Activated CD4-positive, alpha-beta T cell treated with anti-CD3 and anti-CD28 coated beads, Interleukin-2, amount 10 ng/mL, durations not matched to agents 7 days and 5 days (primary cell): ENCODE results near the gene SKIDA1. TPM values are rescaled to one million over a fixed set of nuclear protein-coding genes. Genes with fewer than 3 reads are reported as not detected.

Experiments used
- CTCF ChIA-PET: fragments of 350-600 bp; sonication (Branson Sonifier 250); formaldehyde crosslinking; loops from one replicate; lab custom pipeline; 2021; ENCODE audit warnings: antibody characterized with exemption; lab: Charles Lee
- POLR2A ChIA-PET: fragments of 350-600 bp; sonication (Branson Sonifier 250); formaldehyde crosslinking; loops from one replicate; lab custom pipeline; 2021; ENCODE audit warnings: antibody characterized with exemption; lab: Charles Lee
- DNase-seq: peaks from one replicate; pipeline ENCODE4 v3.0.0-alpha.2; 2020
- H3K27ac Mint-ChIP-seq: one replicate; pipeline ENCODE4 v1.8.0; 2021; ENCODE audit warnings: mild to moderate bottlenecking, moderate library complexity, mixed read lengths
- H3K27me3 Mint-ChIP-seq: one replicate; pipeline ENCODE4 v1.8.0; 2021; ENCODE audit warnings: mixed read lengths
- H3K36me3 Mint-ChIP-seq: one replicate; pipeline ENCODE4 v1.8.0; 2021; ENCODE audit warnings: low read depth, mixed read lengths
- H3K4me1 Mint-ChIP-seq: one replicate; pipeline ENCODE4 v1.8.0; 2021; ENCODE audit warnings: mixed read lengths
- H3K4me3 Mint-ChIP-seq: one replicate; pipeline ENCODE4 v1.8.0; 2021; ENCODE audit warnings: mild to moderate bottlenecking, moderate library complexity, mixed read lengths
- H3K9me3 Mint-ChIP-seq: one replicate; pipeline ENCODE4 v1.8.0; 2021; ENCODE audit warnings: mixed read lengths
- total RNA-seq, 2 experiments: library from RNA; stranded (reverse); gene quantifications; one replicate each; pipeline ENCODE4 v1.2.3, GENCODE V29; 2021

SKIDA1 gene
- total RNA-seq, 2 experiments from 2014 or later = 0.12 to 0.33 TPM

DNA sequence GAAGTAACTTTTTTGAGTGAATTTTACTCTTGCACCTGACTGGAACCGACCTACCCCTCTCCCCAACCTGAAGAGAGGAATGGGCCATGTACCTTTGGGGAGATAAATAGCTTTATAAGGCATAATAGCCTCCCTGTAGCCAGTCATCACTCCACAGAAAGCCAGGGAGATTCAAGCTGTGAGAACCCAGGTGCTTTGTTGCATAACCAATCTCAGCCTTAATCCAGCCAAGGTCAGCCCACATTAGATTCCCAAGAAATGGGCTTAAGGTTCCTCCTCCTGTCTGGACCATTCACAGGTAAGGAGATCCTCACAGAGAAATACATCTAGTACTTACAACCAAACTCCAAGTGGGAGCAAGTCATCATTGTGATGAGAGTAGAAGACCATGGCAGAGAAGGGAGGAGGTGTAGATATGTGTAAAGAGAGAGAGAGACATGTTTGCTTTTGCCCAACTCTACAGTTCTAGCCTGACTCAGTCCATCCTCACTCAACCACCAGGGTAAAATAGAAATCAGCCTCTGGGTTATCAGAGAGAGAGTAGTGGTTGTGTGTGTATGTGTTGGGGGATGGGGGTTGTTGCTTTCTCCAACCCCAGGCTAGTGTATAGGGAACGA, 23.6 kb downstream of the SKIDA1 start:
- Mint-ChIP-seq H3K4me3 (no peak overlapping the region), H3K36me3 (no peaks in the 10 kb centered on the region), H3K4me1 (peaks cover 15% of the 10 kb centered on the region), H3K27ac (no peak overlapping the region), H3K27me3 (peaks cover 84% of the 10 kb centered on the region), H3K9me3 (no peaks in the 10 kb centered on the region)
- ChIA-PET POLR2A (no interaction called here), CTCF (interaction anchor here (0.6 kb wide), 1 partner anchor 58 kb away, joined by 3 read pairs; no protein-coding TSS in a partner anchor)
- no peak for DNase-seq

DNA sequence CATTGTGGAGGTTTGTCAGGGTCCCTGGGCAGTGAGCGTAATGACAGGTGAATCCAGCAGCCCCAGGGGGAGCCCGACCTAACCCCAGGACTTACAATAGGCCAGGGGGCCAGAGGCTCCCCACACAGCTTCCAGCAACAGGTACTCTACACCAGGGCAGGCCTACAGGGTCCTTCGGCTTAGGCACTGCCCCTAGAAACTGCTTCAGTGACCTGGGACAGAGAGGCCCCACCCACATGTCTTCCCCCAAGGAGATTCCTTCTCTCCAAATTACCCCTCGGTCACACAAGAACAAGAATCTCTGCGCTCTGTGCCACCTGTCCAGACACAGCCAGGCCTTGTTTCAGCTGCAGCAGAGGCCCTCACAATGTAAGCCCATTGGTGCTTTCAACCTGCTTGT, 24.4 kb downstream of the SKIDA1 start:
- Mint-ChIP-seq H3K4me1 (peaks cover 16% of the 10 kb centered on the region), H3K36me3 (no peaks in the 10 kb centered on the region), H3K27me3 (peaks cover 79% of the 10 kb centered on the region), H3K9me3 (no peaks in the 10 kb centered on the region), H3K27ac (no peak overlapping the region), H3K4me3 (no peak overlapping the region)
- CTCF ChIA-PET = no interaction called here
- POLR2A ChIA-PET = no interaction called here
- no peak for DNase-seq

DNA sequence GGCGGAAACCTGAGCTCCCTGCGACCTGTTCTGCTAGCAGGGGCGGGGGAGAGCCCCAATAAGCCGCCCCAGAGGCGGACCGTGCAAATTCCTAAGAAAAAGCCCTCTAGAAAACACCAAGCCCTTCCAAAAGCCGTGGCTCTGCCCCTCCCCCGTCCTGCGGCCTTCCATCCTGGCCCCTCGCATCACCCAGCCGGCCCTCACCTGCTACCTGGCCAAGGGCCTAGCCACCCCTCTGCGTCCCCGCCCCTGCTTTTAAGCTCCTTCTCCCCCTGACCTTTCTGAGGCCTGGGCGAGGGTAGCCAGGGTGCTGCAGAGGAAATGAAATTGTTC, 24.9 kb downstream of the SKIDA1 start:
- no peak for DNase-seq
- POLR2A ChIA-PET = no interaction called here
- CTCF ChIA-PET = interaction anchor here (0.6 kb wide), 1 partner anchor 173 kb away, joined by 3 read pairs; no protein-coding TSS in a partner anchor
- Mint-ChIP-seq H3K27me3 (peaks cover 74% of the 10 kb centered on the region), H3K4me1 (peaks cover 17% of the 10 kb centered on the region), H3K9me3 (no peaks in the 10 kb centered on the region), H3K27ac (no peak overlapping the region), H3K36me3 (no peaks in the 10 kb centered on the region), H3K4me3 (no peak overlapping the region)

DNA sequence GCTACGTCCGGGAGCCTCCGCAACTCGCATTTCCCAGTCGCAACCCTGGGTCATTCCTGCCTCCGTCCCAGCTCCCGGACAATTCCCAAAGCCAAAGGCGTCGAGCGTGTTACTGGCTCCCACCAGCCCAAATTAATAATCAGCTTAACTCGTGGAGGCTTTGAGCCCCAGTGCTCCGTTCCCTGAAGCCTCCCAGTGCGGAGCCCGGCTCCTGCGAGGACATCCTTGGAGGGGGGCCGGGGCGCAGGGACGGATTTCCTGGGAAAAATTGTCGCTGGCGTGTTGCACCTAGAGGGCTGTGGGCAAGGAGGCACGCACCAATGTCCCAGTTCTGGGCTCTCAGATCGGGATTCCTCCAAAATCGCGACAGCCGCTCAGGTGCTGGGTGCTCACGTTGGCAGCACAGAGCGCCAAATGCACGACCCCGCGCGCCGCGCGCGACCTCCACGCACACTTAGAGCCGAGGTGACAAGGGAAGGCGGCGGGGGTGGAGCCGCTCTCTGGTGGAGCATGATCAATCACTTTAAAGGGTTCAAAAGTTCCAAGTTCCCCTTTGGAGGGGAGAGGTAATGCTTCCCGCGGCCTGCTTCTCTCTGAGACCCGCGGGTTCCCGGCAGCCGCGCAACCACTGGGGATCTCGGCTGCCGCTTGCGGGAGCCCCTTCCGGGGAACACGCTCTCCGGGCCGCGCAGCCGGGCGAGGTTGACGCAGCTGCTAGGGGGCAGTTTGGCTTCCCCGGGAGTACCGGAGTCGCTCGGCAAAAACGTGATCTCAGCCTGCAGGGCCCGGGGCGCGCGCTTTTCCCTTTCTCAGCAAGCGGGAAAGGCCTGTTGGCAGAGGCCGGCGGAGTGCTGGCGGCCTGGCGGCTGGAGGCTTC, 25.5 kb downstream of the SKIDA1 start:
- ChIA-PET CTCF (interaction anchor here (0.6 kb wide), 1 partner anchor 174 kb away, joined by 3 read pairs; no protein-coding TSS in a partner anchor), POLR2A (no interaction called here)
- H3K4me1 Mint-ChIP-seq = peaks cover 22% of the 10 kb centered on the region
- no peak for DNase-seq
- H3K27ac Mint-ChIP-seq = no peak overlapping the region
- H3K4me3 Mint-ChIP-seq = no peak overlapping the region
- H3K36me3 Mint-ChIP-seq = no peaks in the 10 kb centered on the region
- H3K9me3 Mint-ChIP-seq = no peaks in the 10 kb centered on the region
- H3K27me3 Mint-ChIP-seq = peaks cover 78% of the 10 kb centered on the region

DNA sequence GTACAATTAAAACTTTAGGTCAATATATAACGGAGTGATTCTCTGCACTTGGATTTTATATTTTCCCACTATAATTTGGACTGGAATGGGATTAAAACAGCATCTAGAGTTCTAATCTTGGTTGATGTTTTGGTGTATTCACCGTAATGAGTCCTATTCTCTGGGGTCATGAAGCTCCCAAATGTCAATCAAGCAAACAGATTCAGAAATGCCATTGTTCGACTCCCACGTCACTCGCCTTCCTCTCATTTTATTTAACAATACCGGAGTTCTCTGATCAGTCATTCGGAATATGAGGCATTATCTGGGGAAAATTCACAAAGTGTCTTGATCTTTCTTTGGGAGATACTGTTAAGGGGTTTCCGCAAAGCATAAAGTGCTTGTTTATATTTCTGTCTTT, 26.5 kb downstream of the SKIDA1 start:
- Mint-ChIP-seq H3K4me1 (peaks cover 27% of the 10 kb centered on the region), H3K36me3 (no peaks in the 10 kb centered on the region), H3K27ac (no peak overlapping the region), H3K9me3 (no peaks in the 10 kb centered on the region), H3K27me3 (peaks cover 76% of the 10 kb centered on the region), H3K4me3 (no peak overlapping the region)
- POLR2A ChIA-PET = no interaction called here
- no peak for DNase-seq
- CTCF ChIA-PET = no interaction called here

DNA sequence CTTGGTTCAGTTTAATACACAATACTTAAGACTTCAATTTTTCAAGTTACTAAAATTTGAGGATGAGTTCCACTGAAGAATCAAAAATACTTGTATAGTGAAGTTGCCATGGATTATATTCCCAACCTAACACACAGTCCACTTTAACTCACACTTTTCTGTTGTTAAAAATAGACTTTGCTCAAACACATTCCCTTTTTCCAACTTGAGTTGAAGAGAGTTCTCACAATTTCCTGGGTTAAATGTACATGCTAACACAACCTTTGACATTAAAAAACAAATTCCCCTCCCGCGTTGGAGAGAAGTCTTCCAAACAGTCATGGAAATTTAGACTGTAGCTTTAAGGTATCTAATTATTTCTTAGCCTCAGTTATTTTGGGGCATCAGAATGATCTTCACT, 27.1 kb downstream of the SKIDA1 start:
- CTCF ChIA-PET = interaction anchor here (1.4 kb wide), 1 partner anchor 27 kb away, joined by 3 read pairs; the partner anchor contains the start of gene SKIDA1
- no peak for DNase-seq
- Mint-ChIP-seq H3K27ac (no peak overlapping the region), H3K4me1 (peaks cover 27% of the 10 kb centered on the region), H3K9me3 (no peaks in the 10 kb centered on the region), H3K27me3 (peaks cover 76% of the 10 kb centered on the region), H3K36me3 (no peaks in the 10 kb centered on the region), H3K4me3 (peak overlapping the region; percentile 74)
- POLR2A ChIA-PET = no interaction called here

DNA sequence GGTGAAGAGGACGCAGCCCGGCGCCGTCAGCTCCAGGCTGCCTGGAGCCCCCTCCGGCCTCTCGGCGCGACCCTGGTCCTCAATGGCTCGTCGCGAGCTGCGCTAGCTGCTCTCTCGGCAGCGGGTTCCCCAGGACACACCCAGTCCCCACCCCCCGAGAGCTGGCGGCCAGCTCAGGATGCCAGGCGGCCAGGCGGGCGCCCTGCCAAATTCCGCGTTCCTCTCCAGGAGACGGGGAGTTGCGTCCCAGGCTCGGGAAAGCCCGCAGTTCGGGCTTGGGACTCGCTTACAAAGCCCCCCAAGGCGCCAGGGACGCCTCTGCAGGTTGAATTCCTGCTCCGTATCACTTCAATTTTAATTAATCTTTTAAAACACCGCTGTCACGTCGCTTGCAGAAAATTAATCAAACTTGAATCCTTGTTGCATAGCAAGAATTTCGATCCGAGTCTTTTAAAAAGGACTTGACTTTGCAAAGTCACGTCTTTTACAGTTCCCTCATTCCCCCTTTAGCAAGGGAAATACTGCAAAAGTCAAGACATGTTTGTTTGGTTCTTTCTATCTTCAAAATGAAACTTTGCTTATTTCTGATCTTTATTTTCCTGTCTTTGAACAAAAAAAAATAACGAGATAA, 28.2 kb downstream of the SKIDA1 start:
- POLR2A ChIA-PET = no interaction called here
- peak overlapping the region; percentile 74 for H3K4me3 Mint-ChIP-seq
- H3K27ac Mint-ChIP-seq = peak overlapping the region; percentile 25
- H3K9me3 Mint-ChIP-seq = no peaks in the 10 kb centered on the region
- no peak for DNase-seq
- CTCF ChIA-PET = interaction anchor here (0.6 to 2.8 kb wide), 14 partner anchors 9 to 426 kb away, joined by 3 to 16 read pairs (median 4); partner anchors contain the start of gene SKIDA1
- peaks cover 78% of the 10 kb centered on the region for H3K27me3 Mint-ChIP-seq
- no peaks in the 10 kb centered on the region for H3K36me3 Mint-ChIP-seq
- H3K4me1 Mint-ChIP-seq = peaks cover 27% of the 10 kb centered on the region

DNA sequence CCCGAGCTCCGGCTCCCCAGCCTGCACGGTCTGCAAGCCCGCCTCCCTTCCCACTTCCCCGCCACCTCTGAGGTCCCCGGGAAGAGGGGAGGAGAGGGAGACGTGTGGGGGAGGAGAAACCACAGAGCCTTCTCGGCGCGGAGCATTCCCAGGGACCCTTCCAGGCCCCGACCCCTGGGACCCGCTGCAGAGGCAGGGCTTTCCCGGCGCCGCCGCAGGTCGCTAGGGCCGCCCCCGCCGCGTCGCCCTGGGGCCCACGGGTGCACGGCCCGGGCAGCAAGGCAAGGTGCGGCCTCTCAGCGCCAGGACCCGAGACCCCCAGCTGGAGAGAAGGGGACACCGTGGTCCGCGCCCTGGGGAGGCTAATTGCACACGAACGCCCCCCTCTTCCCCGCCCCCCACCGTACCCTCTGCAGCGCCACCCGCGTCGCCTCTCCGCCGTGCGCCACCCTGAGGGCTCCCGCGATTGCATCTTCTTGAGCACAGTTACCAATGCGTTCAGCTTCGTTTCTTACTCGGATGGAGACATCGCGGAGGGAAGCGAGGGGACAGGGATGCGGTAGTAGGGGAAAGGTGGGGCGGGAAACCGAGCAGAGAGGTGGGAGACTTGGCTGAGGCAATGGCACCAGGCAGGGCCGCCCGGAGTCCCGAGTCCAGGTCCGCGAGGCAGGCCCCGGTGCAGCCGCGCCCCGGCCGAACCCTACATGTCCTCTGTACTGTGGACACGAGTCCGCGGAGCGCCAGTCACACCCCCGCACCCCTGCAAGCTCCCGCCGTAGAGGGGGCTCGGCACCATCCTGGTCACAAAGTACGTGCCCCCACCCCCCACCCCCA, 28.9 kb downstream of the SKIDA1 start:
- Mint-ChIP-seq H3K27ac (peak overlapping the region; percentile 17), H3K4me3 (peak overlapping the region; percentile 81), H3K9me3 (no peaks in the 10 kb centered on the region), H3K36me3 (no peaks in the 10 kb centered on the region), H3K27me3 (peaks cover 73% of the 10 kb centered on the region), H3K4me1 (peaks cover 27% of the 10 kb centered on the region)
- ChIA-PET CTCF (interaction anchor here (0.5 to 2.8 kb wide), 30 partner anchors 8 to 763 kb away, joined by 3 to 16 read pairs (median 3); partner anchors contain the start of gene DNAJC1), POLR2A (no interaction called here)
- peak; percentile 62 for DNase-seq

DNA sequence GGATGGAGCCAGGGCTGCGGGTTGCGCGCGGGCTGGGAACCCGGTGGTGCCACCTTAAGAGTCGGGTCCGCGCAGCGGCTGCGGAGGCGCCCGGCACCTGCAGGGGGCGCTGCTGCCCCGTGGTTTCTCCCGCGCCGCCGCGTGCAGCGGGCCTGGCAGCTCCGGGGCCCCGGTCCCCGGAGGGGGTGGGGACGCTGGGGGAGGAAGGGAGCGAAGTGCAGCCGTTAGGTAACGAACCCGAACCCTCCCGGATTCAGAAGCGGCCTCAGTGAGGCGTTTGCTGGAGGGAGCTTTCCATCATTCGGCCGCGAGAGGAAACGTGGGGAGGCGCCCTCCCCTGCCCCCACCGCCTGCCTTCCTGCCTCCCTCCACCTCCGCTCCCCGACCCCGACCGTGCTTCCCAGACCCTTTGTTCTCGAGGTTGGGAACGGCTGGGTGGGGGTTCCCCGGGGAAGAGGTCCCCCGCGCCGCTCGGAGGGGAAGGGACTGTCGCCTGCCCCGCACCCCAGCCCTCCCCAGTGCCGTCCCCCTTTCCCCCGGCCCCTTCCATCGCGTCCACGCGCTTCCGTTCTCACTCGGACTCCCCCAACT, 29.6 kb downstream of the SKIDA1 start:
- Mint-ChIP-seq H3K9me3 (no peaks in the 10 kb centered on the region), H3K27me3 (peaks cover 70% of the 10 kb centered on the region), H3K4me1 (peaks cover 27% of the 10 kb centered on the region), H3K36me3 (no peaks in the 10 kb centered on the region), H3K27ac (peak overlapping the region; percentile 75), H3K4me3 (peak overlapping the region; percentile 81)
- DNase-seq = peak; percentile 83
- POLR2A ChIA-PET = no interaction called here
- CTCF ChIA-PET = interaction anchor here (0.5 to 2.8 kb wide), 24 partner anchors 9 to 764 kb away, joined by 3 to 16 read pairs (median 4); partner anchors contain the start of gene DNAJC1

DNA sequence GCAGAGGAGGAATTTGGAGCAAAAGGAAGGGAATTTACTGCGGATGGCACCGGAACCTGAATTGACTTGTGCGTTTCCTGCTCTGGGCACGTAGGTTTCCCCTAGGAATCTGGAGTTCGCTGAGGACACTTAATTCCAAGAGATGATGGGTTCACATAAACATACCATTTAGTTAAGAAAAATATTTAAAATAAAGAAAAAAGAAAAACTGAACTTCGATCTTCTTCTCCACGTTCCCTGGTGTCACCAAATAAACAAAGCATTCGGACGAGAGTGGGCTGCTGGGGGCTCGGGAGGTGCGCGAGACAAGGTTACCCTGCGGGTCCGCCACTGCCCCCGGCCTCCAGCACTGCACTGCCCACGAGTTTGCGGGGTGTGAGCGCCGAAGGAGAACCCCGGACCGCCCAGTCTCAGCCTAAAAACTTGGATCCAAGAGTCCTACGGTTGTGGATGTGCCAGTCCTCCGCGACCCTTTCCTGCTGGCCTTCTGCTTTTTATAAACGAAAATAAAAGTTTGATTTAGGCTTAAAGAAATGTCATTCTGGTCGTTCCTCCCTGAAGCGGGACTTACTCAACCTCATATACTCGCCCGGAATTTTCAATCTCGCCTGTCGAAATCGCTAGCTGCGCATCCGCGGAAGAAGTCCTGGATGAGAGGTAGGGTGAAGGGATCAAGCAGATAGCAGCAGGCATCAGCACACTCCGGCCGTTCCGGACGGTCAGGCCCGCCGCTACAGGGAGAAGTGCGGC, 30.3 kb downstream of the SKIDA1 start:
- DNase-seq = no peak
- Mint-ChIP-seq H3K27ac (peak overlapping the region; percentile 71), H3K36me3 (no peaks in the 10 kb centered on the region), H3K4me3 (peak overlapping the region; percentile 81), H3K4me1 (peaks cover 27% of the 10 kb centered on the region), H3K27me3 (peaks cover 67% of the 10 kb centered on the region), H3K9me3 (no peaks in the 10 kb centered on the region)
- ChIA-PET POLR2A (no interaction called here), CTCF (interaction anchor here (0.7 to 2.8 kb wide), 17 partner anchors 9 to 508 kb away, joined by 3 to 16 read pairs (median 5); partner anchors contain the start of gene DNAJC1)

DNA sequence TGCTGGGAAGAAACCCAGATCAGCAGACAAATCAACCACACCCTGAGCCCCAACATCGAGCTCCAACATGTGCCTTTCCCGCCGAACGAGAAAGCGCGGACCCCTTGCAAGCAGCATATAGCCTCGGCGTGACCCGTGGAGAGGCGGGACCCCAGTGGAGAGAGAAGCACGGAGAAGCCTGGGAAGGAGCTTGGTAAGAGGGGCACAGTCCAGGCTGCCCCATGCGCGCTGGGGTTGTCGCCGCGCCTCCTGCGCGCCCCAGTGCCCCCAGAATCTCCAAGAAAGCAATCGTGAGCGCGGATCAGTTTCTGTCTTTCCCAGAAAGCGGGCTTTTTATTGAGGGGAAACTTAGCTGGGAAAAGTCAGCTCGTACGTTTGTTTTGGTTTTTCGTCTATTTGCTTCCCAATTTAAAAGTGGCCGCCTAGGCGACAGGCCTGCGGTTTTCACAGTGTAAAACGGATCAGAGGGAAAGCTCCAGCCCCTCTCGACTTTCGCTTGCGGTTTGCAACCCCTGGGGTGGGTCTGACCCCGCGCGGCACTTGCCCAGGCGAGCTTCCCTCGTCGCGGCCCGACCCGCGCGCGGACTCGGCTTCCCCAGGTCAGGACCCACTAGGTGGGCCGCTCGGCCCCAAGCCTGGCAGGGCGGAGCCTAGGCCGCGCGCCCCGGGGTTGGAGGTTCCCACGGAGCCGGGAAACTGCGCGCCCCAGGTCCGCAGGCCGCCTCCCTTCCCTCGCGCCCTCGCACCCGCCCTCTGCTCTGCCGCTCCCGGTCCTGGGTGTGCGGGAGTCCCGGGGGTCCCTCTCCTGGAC, 31.1 kb downstream of the SKIDA1 start:
- Mint-ChIP-seq H3K36me3 (no peaks in the 10 kb centered on the region), H3K4me3 (peak overlapping the region; percentile 81), H3K27me3 (peaks cover 64% of the 10 kb centered on the region), H3K27ac (peak overlapping the region; percentile 66), H3K4me1 (peaks cover 25% of the 10 kb centered on the region), H3K9me3 (no peaks in the 10 kb centered on the region)
- ChIA-PET CTCF (no interaction called here), POLR2A (no interaction called here)
- DNase-seq = no peak
